Spleen (tissue), 11 donors: ENCODE data around the gene WWP2. TPM values are rescaled to one million over a fixed set of nuclear protein-coding genes. Genes with fewer than 3 reads are reported as not detected.

ENCODE experiments used
- DNase-seq: peaks from one replicate; pipeline ENCODE4 v3.0.0-alpha.2; 2020
- H3K27ac ChIP-seq, 8 donors: fragments of 200-600 bp; sonication (generic) in 7 of 8; 1 replicate in 4 of 8; 2 replicates in 4 of 8; pipeline versions ENCODE4 v1.5.0 to v1.8.0; 2016 to 2021; ENCODE audit warnings: inconsistent platforms in 4 of 8, mild to moderate bottlenecking in 4 of 8, moderate library complexity in 1 of 8
- H3K27me3 ChIP-seq, 7 donors: fragments of 200-600 bp; sonication (generic) in 6 of 7; replicated peaks in 1 of 7; 1 replicate in 4 of 7; 2 replicates in 3 of 7; pipeline versions ENCODE4 v1.5.0 to v1.8.0; 2016 to 2021; ENCODE audit warnings: inconsistent platforms in 3 of 7, mild to moderate bottlenecking in 1 of 7
- H3K36me3 ChIP-seq, 6 donors: fragments of 200-600 bp; sonication (generic) in 5 of 6; 1 replicate in 4 of 6; 2 replicates in 2 of 6; pipeline versions ENCODE4 v1.5.0 to v1.8.0; 2016 to 2021; ENCODE audit warnings: inconsistent platforms in 2 of 6
- H3K4me1 ChIP-seq, 6 donors: fragments of 200-600 bp; sonication (generic) in 5 of 6; 1 replicate in 3 of 6; 2 replicates in 3 of 6; pipeline versions ENCODE4 v1.5.0 to v1.8.0; 2016 to 2021; ENCODE audit warnings: inconsistent platforms in 3 of 6
- H3K4me3 ChIP-seq, 8 donors: fragments of 200-600 bp; sonication (generic) in 7 of 8; 1 replicate in 4 of 8; 2 replicates in 4 of 8; pipeline versions ENCODE4 v1.5.0 to v1.8.0; 2016 to 2021; ENCODE audit warnings: inconsistent platforms in 4 of 8, mild to moderate bottlenecking in 4 of 8, moderate library complexity in 2 of 8
- H3K9me3 ChIP-seq, 8 donors: fragments of 200-600 bp; sonication (generic) in 7 of 8; 1 replicate in 4 of 8; 2 replicates in 4 of 8; pipeline versions ENCODE4 v1.5.0 to v1.8.0; 2016 to 2021; ENCODE audit warnings: inconsistent platforms in 4 of 8
- CTCF ChIP-seq, 11 experiments: fragments of 200-600 bp in 7 of 11; fragments of 450-650 bp in 4 of 11; sonication (generic) in 4 of 11; IDR thresholded peaks in 8 of 11; conservative IDR thresholded peaks in 3 of 11; 1 replicate in 7 of 11; 2 replicates in 4 of 11; pipeline versions ENCODE4 v1.4.0 to v1.8.0; 2016 to 2021; ENCODE audit warnings: antibody characterized with exemption in 11 of 11, inconsistent platforms in 4 of 11, mild to moderate bottlenecking in 1 of 11
- POLR2A ChIP-seq, 3 donors: fragments of 450-650 bp; IDR thresholded peaks; one replicate each; pipeline ENCODE4 v1.5.1; 2017; ENCODE audit warnings: antibody characterized with exemption in 3 of 3, mild to moderate bottlenecking in 1 of 3
- POLR2AphosphoS5 ChIP-seq, 3 donors: sonication (generic); formaldehyde crosslinking; IDR thresholded peaks; one replicate each; pipeline ENCODE4 v1.5.1; 2017; ENCODE audit warnings: antibody characterized with exemption in 3 of 3
- WGBS, 5 donors: extraction: QIAGEN DNeasy Blood & Tissue Kit in 3 of 5; methylation state at CpG; one replicate each; pipeline versions ENCODE4 v1.1.5 to v1.1.7; 2013 to 2018; 5-methylcytosine and 5-hydroxymethylcytosine counted together
- intact Hi-C: fragments of 100-400 bp; cut with DNase I; formaldehyde crosslinking; loops from one replicate; pipeline ENCODE4 v1.15.0; 2023; ENCODE audit warnings: low total_unique reads
- polyA plus RNA-seq, 3 donors: library from polyadenylated mRNA; stranded (reverse); fragments of 200-250 nt; gene quantifications; one replicate each; pipeline ENCODE4 v1.2.1, GENCODE V29; 2013
- total RNA-seq, 7 donors: library from RNA; depleted of rRNA in 3 of 7; stranded (reverse); fragments of >200 nt in 3 of 7; fragmentation: NEBNext Ultra II Directional in 4 of 7; extraction: Animal tissue kit (Norgen Biotek cat#: 25700) in 4 of 7; gene quantifications; one replicate each; pipeline versions ENCODE4 v1.1.0 to v1.2.1, GENCODE V29; 2016 to 2021
- donor health status: healthy with polysubstance abuse.
- donor health status: DM: no; HTN: no; CAD: no; lungs with moderate emphysema.
- donor health status: DM: no; HTN: no; CAD: no.
- donor health status: Bipolar disorder and iron deficiency.
- donor health status: healthy.
- donor health status: DM: no; HTN: no; CAD: no.
- donor health status: DM: yes; HTN: yes; CAD: no.

Gene WWP2
- total and polyA plus RNA-seq, 10 donors = 13.7 to 109 (median 67.7) TPM

- Histone ChIP-seq H3K4me3 (no peak overlapping the region), H3K36me3 (peaks cover 0 to 11% (median 0%) of the 10 kb centered on the region in 6 donors), H3K27ac (no peak overlapping the region), H3K4me1 (peaks cover 9 to 93% (median 45%) of the 10 kb centered on the region in 6 donors), H3K9me3 (no peaks in the 10 kb centered on the region), H3K27me3 (no peaks in the 10 kb centered on the region)
- DNase-seq = no peak
- intact Hi-C loops = no loop called here
- no peak for TF ChIP-seq CTCF (IDR thresholded peaks at IDR 0.05 in 8 of 11, conservative IDR thresholded peaks at IDR 0.05 in 3 of 11)
- no peak for TF ChIP-seq POLR2AphosphoS5 (IDR thresholded peaks at IDR 0.05)
- TF ChIP-seq POLR2A (IDR thresholded peaks at IDR 0.05) = no peak
- WGBS, 5 donors = 74 to 87% (median 79%) methylated on average over 5 of the region's 5 CpGs
Observed at GRCh38 chr16:69767459-69768229, 5.5 kb downstream of the WWP2 start.

GRCh38 chr16:69768666-69769065 lies 6.5 kb downstream of the WWP2 start:
- intact Hi-C loops = no loop called here
- 86 to 97% (median 89%) methylated on average over 6 of the region's 6 CpGs for WGBS, 5 donors
- no peak overlapping the region for H3K27ac ChIP-seq

GRCh38 chr16:69769404-69769803 lies 7.3 kb downstream of the WWP2 start:
- 49 to 69% (median 50%) methylated on average over 2 of the region's 2 CpGs for WGBS, 5 donors
- no peak overlapping the region for H3K27ac ChIP-seq
- peaks cover 0 to 88% (median 41%) of the 10 kb centered on the region in 6 donors for H3K4me1 ChIP-seq

More at GRCh38 chr16:69768666-69769065, 6.5 kb downstream of the WWP2 start:
- H3K4me3 ChIP-seq = no peak overlapping the region
- TF ChIP-seq CTCF (IDR thresholded peaks at IDR 0.05 in 8 of 11, conservative IDR thresholded peaks at IDR 0.05 in 3 of 11) = no peak
- TF ChIP-seq POLR2AphosphoS5 (IDR thresholded peaks at IDR 0.05) = no peak
- DNase-seq = no peak
- H3K9me3 ChIP-seq = no peaks in the 10 kb centered on the region
- H3K36me3 ChIP-seq = peaks cover 0 to 11% (median 0%) of the 10 kb centered on the region in 6 donors
- peaks cover 3 to 93% (median 45%) of the 10 kb centered on the region in 6 donors for H3K4me1 ChIP-seq
- no peaks in the 10 kb centered on the region for H3K27me3 ChIP-seq

More at GRCh38 chr16:69769404-69769803, 7.3 kb downstream of the WWP2 start:
- Histone ChIP-seq H3K4me3 (no peak overlapping the region), H3K36me3 (peaks cover 0 to 14% (median 0%) of the 10 kb centered on the region in 6 donors), H3K27me3 (no peaks in the 10 kb centered on the region), H3K9me3 (peaks cover 0 to under 1% (median 0%) of the 10 kb centered on the region in 8 donors)
- no peak for DNase-seq
- no peak for TF ChIP-seq POLR2A (IDR thresholded peaks at IDR 0.05)
- TF ChIP-seq POLR2AphosphoS5 (IDR thresholded peaks at IDR 0.05) = no peak
- no peak for TF ChIP-seq CTCF (IDR thresholded peaks at IDR 0.05 in 8 of 11, conservative IDR thresholded peaks at IDR 0.05 in 3 of 11)
- intact Hi-C loops = no loop called here
